BLaER1 treated with 17β-estradiol and CSF1 and Interleukin-3, amounts not matched to agents 10 nM and 100 nM (cell line): ENCODE measurements around the gene STK32A.
"Not testable (repeated sequence)": the region's sequence is repeated elsewhere in the genome, so short reads cannot be mapped to it uniquely, and the experiment has no call there.

Source experiments
- H3K27ac ChIP-seq, 11 experiments: shearing (Covaris generic); formaldehyde crosslinking; 2 replicates each; pipeline ENCODE4 v1.8.1; 2022
- H3K27me3 ChIP-seq, 11 experiments: shearing (Covaris generic); formaldehyde crosslinking; 2 replicates each; pipeline ENCODE4 v1.8.1; 2022
- H3K36me3 ChIP-seq, 11 experiments: shearing (Covaris generic); formaldehyde crosslinking; 2 replicates each; pipeline ENCODE4 v1.8.1; 2022
- H3K4me1 ChIP-seq, 10 experiments: shearing (Covaris generic); formaldehyde crosslinking; 2 replicates each; pipeline ENCODE4 v1.8.1; 2022
- H3K4me2 ChIP-seq, 11 experiments: shearing (Covaris generic); formaldehyde crosslinking; 2 replicates each; pipeline ENCODE4 v1.8.1; 2022
- H3K4me3 ChIP-seq, 10 experiments: shearing (Covaris generic); formaldehyde crosslinking; 2 replicates each; pipeline ENCODE4 v1.8.1; 2022
- H3K9ac ChIP-seq, 11 experiments: shearing (Covaris generic); formaldehyde crosslinking; 2 replicates each; pipeline ENCODE4 v1.8.1; 2022
- H3K9me3 ChIP-seq, 11 experiments: shearing (Covaris generic); formaldehyde crosslinking; replicated peaks in 1 of 11; 2 replicates each; pipeline ENCODE4 v1.8.1; 2022
- H4K20me1 ChIP-seq, 11 experiments: shearing (Covaris generic); formaldehyde crosslinking; 2 replicates each; pipeline ENCODE4 v1.8.1; 2022
- Cebpa-rat ChIP-seq, 11 experiments: shearing (Covaris generic); IDR thresholded peaks; 2 replicates each; pipeline ENCODE4 v1.8.1; 2022

Gene STK32A

DNA sequence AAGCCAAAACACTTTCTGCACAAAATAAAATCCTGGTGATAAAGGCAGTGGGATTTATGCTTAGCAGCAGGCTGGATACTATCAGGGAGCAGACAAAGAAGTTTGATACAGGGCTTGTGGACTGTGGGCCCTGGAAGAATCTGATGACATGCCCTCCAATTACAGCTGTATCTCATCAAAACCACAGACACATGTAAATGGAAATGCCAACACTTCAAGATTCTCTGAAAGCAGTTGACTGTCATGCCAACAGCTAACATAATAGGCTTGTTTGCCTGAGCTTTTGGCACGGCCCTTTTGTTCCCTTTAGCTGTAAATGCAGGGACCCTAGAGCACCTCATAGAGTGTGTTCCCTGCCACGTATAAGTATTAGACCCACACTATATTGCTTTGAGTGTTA, 114.4 kb downstream of the STK32A start:
- no peaks in the 10 kb centered on the region for H3K36me3 ChIP-seq
- H3K4me3 ChIP-seq, result no peak overlapping the region
- H3K4me1 ChIP-seq, result peaks cover 0 to 12% (median 9%) of the 10 kb centered on the region in 10 experiments; a peak in 12 of 20 replicates
- H3K9ac ChIP-seq, result no peak overlapping the region
- H3K4me2 ChIP-seq, result no peak overlapping the region
- no peaks in the 10 kb centered on the region for H3K9me3 ChIP-seq
- no peak for TF ChIP-seq Cebpa-rat (IDR thresholded peaks at IDR 0.05)
- no peaks in the 10 kb centered on the region for H3K27me3 ChIP-seq
- no peaks in the 10 kb centered on the region for H4K20me1 ChIP-seq
- H3K27ac ChIP-seq, result no peak overlapping the region

- TF ChIP-seq Cebpa-rat (IDR thresholded peaks at IDR 0.05), result no peak
- Histone ChIP-seq H3K9ac (no peak overlapping the region), H3K36me3 (no peaks in the 10 kb centered on the region), H4K20me1 (no peaks in the 10 kb centered on the region), H3K4me1 (no peaks in the 10 kb centered on the region), H3K9me3 (no peaks in the 10 kb centered on the region), H3K4me3 (no peak overlapping the region), H3K27ac (no peak overlapping the region), H3K27me3 (no peaks in the 10 kb centered on the region), H3K4me2 (no peak overlapping the region)
Measured at GRCh38 chr5:147359101-147359500, 124.3 kb downstream of the STK32A start.

DNA sequence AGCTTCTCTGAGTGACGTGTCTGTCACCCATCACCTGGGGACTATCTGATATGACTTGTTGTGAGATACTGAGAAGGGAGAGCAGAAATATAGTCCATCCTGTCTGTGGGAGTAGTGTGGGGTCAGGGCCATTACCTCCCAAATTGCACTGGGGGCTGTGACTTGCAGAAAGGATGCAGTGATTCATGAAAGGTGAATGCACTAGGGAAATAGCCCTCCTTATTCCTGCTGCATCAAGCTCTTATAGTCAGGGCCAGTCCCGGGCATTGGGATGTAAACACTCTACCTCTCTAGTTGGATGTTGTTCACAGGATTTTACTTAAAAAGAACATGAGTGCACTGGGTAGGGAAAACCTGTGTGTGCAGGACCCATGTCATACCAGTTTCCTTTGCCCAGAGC, 124.8 kb downstream of the STK32A start:
- Histone ChIP-seq H3K36me3 (no peaks in the 10 kb centered on the region), H4K20me1 (no peaks in the 10 kb centered on the region)

GRCh38 chr5:147360816-147361215, 126.0 kb downstream of the STK32A start:
- Histone ChIP-seq H3K4me3 (no peak overlapping the region), H3K9me3 (no peaks in the 10 kb centered on the region), H4K20me1 (no peaks in the 10 kb centered on the region), H3K36me3 (no peaks in the 10 kb centered on the region), H3K4me1 (no peaks in the 10 kb centered on the region), H3K27ac (no peak overlapping the region), H3K27me3 (no peaks in the 10 kb centered on the region), H3K4me2 (no peak overlapping the region), H3K9ac (no peak overlapping the region)
- no peak for TF ChIP-seq Cebpa-rat (IDR thresholded peaks at IDR 0.05)

More for the DNA sequence above, 124.8 kb downstream of the STK32A start:
- Histone ChIP-seq H3K9me3 (no peaks in the 10 kb centered on the region), H3K4me1 (no peaks in the 10 kb centered on the region), H3K4me2 (no peak overlapping the region), H3K4me3 (no peak overlapping the region), H3K9ac (no peak overlapping the region), H3K27ac (no peak overlapping the region), H3K27me3 (no peaks in the 10 kb centered on the region)
- TF ChIP-seq Cebpa-rat (IDR thresholded peaks at IDR 0.05), result no peak

- H3K4me2 ChIP-seq, result no peak overlapping the region
- H3K9me3 ChIP-seq, result no peaks in the 10 kb centered on the region
- no peaks in the 10 kb centered on the region for H3K27me3 ChIP-seq
- H3K4me3 ChIP-seq, result no peak overlapping the region
- H3K4me1 ChIP-seq, result no peaks in the 10 kb centered on the region
- TF ChIP-seq Cebpa-rat (IDR thresholded peaks at IDR 0.05), result no peak
- no peaks in the 10 kb centered on the region for H3K36me3 ChIP-seq
- no peak overlapping the region for H3K9ac ChIP-seq
- no peaks in the 10 kb centered on the region for H4K20me1 ChIP-seq
- H3K27ac ChIP-seq, result no peak overlapping the region
Measured at GRCh38 chr5:147361441-147362175, 126.8 kb downstream of the STK32A start.

DNA sequence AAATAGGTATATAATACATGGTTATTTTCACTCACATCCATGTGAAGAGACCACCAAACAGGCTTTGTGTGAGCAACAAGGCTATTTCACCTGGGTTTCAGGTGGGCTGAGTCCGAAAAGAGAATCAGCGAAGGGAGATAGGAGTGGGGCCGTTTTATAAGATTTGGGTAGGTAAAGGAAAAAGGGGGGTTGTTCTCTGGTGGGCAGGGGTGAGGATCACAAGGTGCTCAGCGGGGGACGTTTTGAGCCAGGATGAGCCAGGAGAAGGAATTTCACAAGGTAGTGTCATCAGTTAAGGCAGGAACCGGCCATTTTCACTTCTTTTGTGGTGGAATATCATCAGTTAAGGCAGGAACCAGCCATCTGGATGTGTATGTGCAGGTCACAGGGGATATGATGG, 132.6 kb downstream of the STK32A start:
- H3K27me3 ChIP-seq, H3K9ac ChIP-seq, H3K27ac ChIP-seq, H3K4me2 ChIP-seq, H3K4me1 ChIP-seq, H3K9me3 ChIP-seq, H4K20me1 ChIP-seq, H3K36me3 ChIP-seq, H3K4me3 ChIP-seq: not testable (repeated sequence)

GRCh38 chr5:147369742-147370374, 135.0 kb downstream of the STK32A start:
- peaks cover 8 to 22% (median 13%) of the 10 kb centered on the region in 10 experiments; a peak in 16 of 20 replicates for H3K4me1 ChIP-seq
- TF ChIP-seq Cebpa-rat (IDR thresholded peaks at IDR 0.05), result no peak
- H3K4me3 ChIP-seq, result no peak overlapping the region
- no peak overlapping the region for H3K4me2 ChIP-seq
- no peaks in the 10 kb centered on the region for H3K9me3 ChIP-seq
- H4K20me1 ChIP-seq, result no peaks in the 10 kb centered on the region
- H3K9ac ChIP-seq, result no peak overlapping the region; a peak in 1 of 22 replicates
- H3K27ac ChIP-seq, result no peak overlapping the region
- no peaks in the 10 kb centered on the region for H3K36me3 ChIP-seq
- no peaks in the 10 kb centered on the region for H3K27me3 ChIP-seq

- TF ChIP-seq Cebpa-rat (IDR thresholded peaks at IDR 0.05), result no peak
- Histone ChIP-seq H3K9me3 (no peaks in the 10 kb centered on the region), H3K27me3 (no peaks in the 10 kb centered on the region), H4K20me1 (no peaks in the 10 kb centered on the region), H3K4me2 (no peak overlapping the region), H3K27ac (no peak overlapping the region), H3K4me3 (no peak overlapping the region), H3K36me3 (no peaks in the 10 kb centered on the region), H3K4me1 (peaks cover 8 to 28% (median 13%) of the 10 kb centered on the region in 10 experiments; a peak in 16 of 20 replicates), H3K9ac (no peak overlapping the region)
Measured at GRCh38 chr5:147371290-147371689, 136.5 kb downstream of the STK32A start.

DNA sequence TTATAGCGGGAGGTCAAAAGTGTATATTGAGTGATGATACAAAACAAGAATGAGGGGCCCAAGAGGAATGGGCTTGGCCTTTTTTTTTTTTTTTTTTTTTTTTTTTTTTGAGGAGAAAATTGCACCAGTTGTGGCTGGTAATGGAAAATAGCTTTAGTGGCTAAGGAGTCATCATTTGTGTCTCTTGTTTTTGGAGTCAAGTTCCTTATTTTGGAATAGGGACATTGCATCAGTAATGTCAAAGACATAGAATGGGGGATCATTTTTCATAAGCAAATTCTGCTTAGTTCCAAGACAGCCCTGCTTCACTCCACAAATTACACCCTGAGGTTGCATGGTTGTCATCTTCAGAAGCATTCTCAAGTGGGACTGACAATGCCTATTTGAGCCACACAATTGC, 137.4 kb downstream of the STK32A start:
- Histone ChIP-seq H3K27ac (no peak overlapping the region), H3K4me3 (no peak overlapping the region), H3K27me3 (no peaks in the 10 kb centered on the region), H3K4me1 (peaks cover 8 to 28% (median 13%) of the 10 kb centered on the region in 10 experiments; a peak in 16 of 20 replicates), H3K4me2 (peak overlapping the region in 1 of 11 experiments; percentile 14; a peak in 1 of 22 replicates), H4K20me1 (no peaks in the 10 kb centered on the region), H3K9ac (no peak overlapping the region), H3K9me3 (no peaks in the 10 kb centered on the region), H3K36me3 (no peaks in the 10 kb centered on the region)
- TF ChIP-seq Cebpa-rat (IDR thresholded peaks at IDR 0.05), result no peak

DNA sequence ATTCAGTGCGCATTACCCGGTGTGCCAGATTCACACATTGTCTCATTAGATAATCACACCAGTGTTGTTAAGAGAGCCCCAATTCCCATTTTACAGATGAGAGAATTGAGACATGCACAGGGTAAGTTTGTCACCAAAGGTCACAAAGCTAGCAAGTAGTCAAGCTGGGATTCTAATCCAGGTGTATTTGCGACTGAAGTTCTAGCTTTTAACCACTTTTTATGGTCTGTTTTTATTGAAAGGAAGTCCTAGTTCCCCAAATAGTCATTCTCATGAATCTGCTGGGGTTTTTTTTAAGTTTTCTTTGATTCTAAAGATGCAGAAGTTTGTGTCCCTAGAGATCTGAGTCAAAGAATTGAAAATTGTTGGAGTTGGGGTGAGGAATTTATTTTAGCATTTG, 138.5 kb downstream of the STK32A start:
- H3K27ac ChIP-seq, result peak overlapping the region in 1 of 11 experiments; percentile 5; a peak in 1 of 22 replicates
- no peak for TF ChIP-seq Cebpa-rat (IDR thresholded peaks at IDR 0.05)
- no peaks in the 10 kb centered on the region for H3K36me3 ChIP-seq
- H3K4me2 ChIP-seq, result peak overlapping the region; percentile 12 to 63 (median 23); a peak in 13 of 22 replicates
- H3K9ac ChIP-seq, result no peak overlapping the region
- H4K20me1 ChIP-seq, result no peaks in the 10 kb centered on the region
- H3K27me3 ChIP-seq, result no peaks in the 10 kb centered on the region
- H3K9me3 ChIP-seq, result peaks cover 0 to 3% (median under 1%) of the 10 kb centered on the region in 11 experiments; a peak in 6 of 22 replicates
- no peak overlapping the region for H3K4me3 ChIP-seq
- peaks cover 8 to 28% (median 13%) of the 10 kb centered on the region in 10 experiments; a peak in 16 of 20 replicates for H3K4me1 ChIP-seq
